ENCODE results near the gene SLITRK5.

Gene SLITRK5

DNA sequence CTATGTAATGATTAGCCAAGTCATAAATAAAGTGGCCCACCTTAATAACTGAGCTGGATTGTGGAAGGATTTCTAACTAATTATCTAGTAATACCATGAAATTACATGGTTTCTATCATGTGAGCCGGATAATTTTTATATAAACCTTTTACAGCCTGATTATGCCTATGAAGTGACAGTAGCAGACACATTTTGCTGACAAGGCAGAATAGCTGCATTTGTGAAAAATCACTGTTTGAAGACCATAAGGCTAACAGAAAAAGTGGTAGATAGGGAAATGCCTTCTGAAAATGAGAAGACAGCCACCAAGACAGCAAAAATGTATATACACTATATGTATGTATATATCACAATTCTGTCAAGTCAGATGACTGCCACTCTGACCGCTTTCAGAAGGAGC, 27.1 kb downstream of the SLITRK5 start:
- H3K4me1 ChIP-seq = peaks cover 0 to 3% (median 0%) of the 10 kb centered on the region in 10 experiments; a peak in 1 of 20 replicates
- no peak for TF ChIP-seq Cebpa-rat (IDR thresholded peaks at IDR 0.05)
- H3K27ac ChIP-seq = no peak overlapping the region
- H3K9ac ChIP-seq = no peak overlapping the region
- no peak overlapping the region for H3K4me3 ChIP-seq
- H3K9me3 ChIP-seq (replicated peaks in 1 of 11) = no peaks in the 10 kb centered on the region
- H3K4me2 ChIP-seq = no peak overlapping the region
- no peaks in the 10 kb centered on the region for H3K27me3 ChIP-seq
- H3K36me3 ChIP-seq = no peaks in the 10 kb centered on the region
- H4K20me1 ChIP-seq = no peaks in the 10 kb centered on the region

DNA sequence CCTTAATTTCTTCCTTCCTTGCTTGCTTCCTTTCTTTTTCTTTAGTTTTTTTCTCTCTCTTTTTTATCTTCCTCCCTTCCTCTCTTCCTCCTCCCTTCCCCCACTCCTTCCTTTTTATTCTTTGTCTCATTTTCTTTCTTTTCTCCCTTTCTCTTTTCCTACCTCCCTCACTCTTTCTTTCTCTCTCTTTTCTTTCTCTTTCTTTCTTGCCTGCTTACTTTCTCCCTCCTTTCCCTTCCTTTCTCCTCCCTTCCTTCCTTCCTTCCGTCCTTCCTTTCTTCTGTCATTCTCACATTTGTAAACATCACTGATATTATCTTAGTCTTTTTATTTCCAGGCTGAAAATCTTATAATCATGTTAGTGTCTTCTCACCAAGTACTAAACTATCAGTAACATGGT, 38.8 kb downstream of the SLITRK5 start:
- no peaks in the 10 kb centered on the region for H3K4me1 ChIP-seq
- H3K36me3 ChIP-seq = no peaks in the 10 kb centered on the region
- H3K27me3 ChIP-seq = no peaks in the 10 kb centered on the region
- no peaks in the 10 kb centered on the region for H3K9me3 ChIP-seq (replicated peaks in 1 of 11)
- no peaks in the 10 kb centered on the region for H4K20me1 ChIP-seq
- no peak for TF ChIP-seq Cebpa-rat (IDR thresholded peaks at IDR 0.05)
- no peak overlapping the region for H3K9ac ChIP-seq
- H3K4me3 ChIP-seq = no peak overlapping the region
- H3K4me2 ChIP-seq = no peak overlapping the region
- no peak overlapping the region for H3K27ac ChIP-seq

DNA sequence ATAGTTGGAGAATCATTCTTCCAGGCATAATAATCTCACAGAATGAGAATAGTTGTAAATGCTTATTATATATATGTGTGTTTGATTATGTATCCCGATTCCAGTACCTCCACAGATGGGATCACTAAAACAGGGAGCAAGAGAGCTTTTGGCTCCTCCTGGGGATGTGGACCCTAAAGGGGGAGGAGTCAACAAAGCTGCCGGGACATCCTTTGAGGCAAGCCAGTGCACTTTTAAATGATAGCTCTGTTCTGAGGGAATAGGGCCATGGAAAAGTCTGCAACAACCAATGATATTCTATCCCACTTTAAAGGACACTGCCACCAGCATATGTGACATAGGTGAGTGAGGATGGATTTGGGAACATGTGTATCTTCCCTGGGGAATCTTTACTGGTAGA, 40.8 kb downstream of the SLITRK5 start:
- no peaks in the 10 kb centered on the region for H3K9me3 ChIP-seq (replicated peaks in 1 of 11)
- H3K4me3 ChIP-seq = no peak overlapping the region
- H3K27ac ChIP-seq = no peak overlapping the region
- no peaks in the 10 kb centered on the region for H3K36me3 ChIP-seq
- no peak overlapping the region for H3K9ac ChIP-seq
- H4K20me1 ChIP-seq = no peaks in the 10 kb centered on the region
- H3K4me2 ChIP-seq = no peak overlapping the region
- no peaks in the 10 kb centered on the region for H3K27me3 ChIP-seq
- no peak for TF ChIP-seq Cebpa-rat (IDR thresholded peaks at IDR 0.05)
- H3K4me1 ChIP-seq = no peaks in the 10 kb centered on the region
